Endothelial cell of umbilical vein (primary cell): ENCODE data around the gene UST. TPM values are rescaled to one million over a fixed set of nuclear protein-coding genes. Genes with fewer than 3 reads are reported as not detected.

Experiments used
- BruUV-seq: library from RNA; stranded (reverse); fragments of 400-500 nt; replicated peaks from 2 replicates; lab custom pipeline; 2021; lab: Mats Ljungman, UMichigan
- CTCF ChIA-PET: fragments of 300-600, 350-600 bp; sonication (Branson Sonifier 250); formaldehyde crosslinking; loops from one replicate; lab custom pipeline; 2021; ENCODE audit warnings: antibody characterized with exemption, inconsistent platforms; lab: Charles Lee
- POLR2A ChIA-PET: fragments of 300-600, 350-600 bp; sonication (Branson Sonifier 250); formaldehyde crosslinking; loops from one replicate; lab custom pipeline; 2021; ENCODE audit warnings: antibody characterized with exemption, inconsistent platforms; lab: Charles Lee
- DNase-seq: peaks from one replicate; pipeline ENCODE4 v3.0.0-alpha.2; 2011; ENCODE audit warnings: low read depth, low spot score
- FAIRE-seq: peaks from 2 replicates; lab custom pipeline; 2011; peaks lifted over from hg19 to GRCh38; lab: Jason Lieb, UNC
- H2AFZ ChIP-seq: 2 replicates; pipeline ENCODE4 v1.6.0; 2012; ENCODE audit warnings: low read depth, low read length, control low read depth, inconsistent platforms
- H3K27ac ChIP-seq: 2 replicates; pipeline ENCODE4 v1.5.1; 2011; ENCODE audit warnings: low read depth, mild to moderate bottlenecking, control low read depth, low read length, moderate library complexity; ENCODE audit not compliant: insufficient read depth
- H3K27me3 ChIP-seq, 2 experiments: 2 replicates each; pipeline versions ENCODE4 v1.6.0 to v1.6.1; 2011; ENCODE audit warnings: low read length in 2 of 2, mixed read lengths in 1 of 2; ENCODE audit not compliant: control insufficient read depth in 2 of 2, insufficient read depth in 2 of 2
- H3K36me3 ChIP-seq, 2 experiments: 2 replicates in 1 of 2; 3 replicates in 1 of 2; pipeline ENCODE4 v1.5.1; 2011; ENCODE audit warnings: low read length in 2 of 2, mild to moderate bottlenecking in 1 of 2, moderate library complexity in 1 of 2; ENCODE audit not compliant: control insufficient read depth in 2 of 2, insufficient read depth in 2 of 2; ENCODE audit errors: extremely low read depth in 1 of 2
- H3K4me1 ChIP-seq: 3 replicates; pipeline ENCODE4 v1.5.1; 2011; ENCODE audit warnings: mild to moderate bottlenecking, low read length; ENCODE audit not compliant: control insufficient read depth, insufficient read depth; ENCODE audit errors: extremely low read depth
- H3K4me2 ChIP-seq: 2 replicates; pipeline ENCODE4 v1.6.1; 2011; ENCODE audit warnings: low read length, control low read depth, mixed read lengths; ENCODE audit not compliant: insufficient read depth
- H3K4me3 ChIP-seq, 3 experiments: fragments of 200-600 bp in 1 of 3; sonication (generic), shearing (Covaris generic) in 1 of 3; replicated peaks in 1 of 3; 2 replicates each; pipeline ENCODE4 v1.5.1; 2011 to 2016; ENCODE audit warnings: control low read depth in 3 of 3, low read length in 3 of 3, mild to moderate bottlenecking in 2 of 3, inconsistent platforms in 1 of 3, low read depth in 1 of 3, moderate library complexity in 1 of 3; ENCODE audit not compliant: insufficient read depth in 1 of 3
- H3K79me2 ChIP-seq: 2 replicates; pipeline ENCODE4 v1.6.0; 2012; ENCODE audit warnings: low read length, inconsistent platforms; ENCODE audit not compliant: control insufficient read depth, insufficient read depth
- H3K9ac ChIP-seq: replicated peaks from 2 replicates; pipeline ENCODE3; 2011; ENCODE audit warnings: low read length, control low read depth; ENCODE audit not compliant: insufficient read depth; ENCODE audit errors: extremely low read depth
- H3K9me1 ChIP-seq: replicated peaks from 3 replicates; pipeline ENCODE4 v1.6.0; 2011; ENCODE audit warnings: mild to moderate bottlenecking, low read length; ENCODE audit not compliant: control insufficient read depth, insufficient read depth; ENCODE audit errors: extremely low read depth
- H3K9me3 ChIP-seq: replicated peaks from 2 replicates; pipeline ENCODE4 v1.5.1; 2012; ENCODE audit warnings: low read length, inconsistent platforms; ENCODE audit not compliant: control insufficient read depth, insufficient read depth
- H4K20me1 ChIP-seq: replicated peaks from 2 replicates; pipeline ENCODE3; 2011; ENCODE audit warnings: mild to moderate bottlenecking, low read length; ENCODE audit not compliant: control insufficient read depth, insufficient read depth; ENCODE audit errors: extremely low read depth
- CTCF ChIP-seq, 2 donors: IDR thresholded peaks; 1 replicate in 1 of 2; 2 replicates in 1 of 2; pipeline ENCODE4 v1.5.1; 2011; ENCODE audit warnings: low read length in 2 of 2, mild to moderate bottlenecking in 2 of 2, moderate library complexity in 2 of 2, control low read depth in 1 of 2, inconsistent platforms in 1 of 2, low read depth in 1 of 2; ENCODE audit not compliant: insufficient read depth in 1 of 2; ENCODE audit errors: extremely low read depth in 1 of 2
- EZH2 ChIP-seq: IDR thresholded peaks from 2 replicates; pipeline ENCODE4 v1.6.1; 2012; ENCODE audit warnings: borderline replicate concordance, low read depth, mild to moderate bottlenecking, moderate library complexity, low read length, inconsistent platforms; ENCODE audit not compliant: severe bottlenecking
- FOS ChIP-seq: IDR thresholded peaks from 2 replicates; pipeline ENCODE4 v1.6.1; 2011; ENCODE audit warnings: mild to moderate bottlenecking, low read length, moderate library complexity, borderline replicate concordance; ENCODE audit not compliant: insufficient read depth
- GATA2 ChIP-seq: IDR thresholded peaks from 2 replicates; pipeline ENCODE4 v1.7.0; 2011; ENCODE audit warnings: low read depth, mild to moderate bottlenecking, moderate library complexity, mixed read lengths, low read length; ENCODE audit not compliant: insufficient read length, insufficient read depth
- JUN ChIP-seq: IDR thresholded peaks from 2 replicates; pipeline ENCODE4 v1.6.1; 2011; ENCODE audit warnings: borderline replicate concordance, low read depth; ENCODE audit not compliant: insufficient read length, insufficient read depth
- MYC ChIP-seq: IDR thresholded peaks from one replicate; pipeline ENCODE4 v1.6.1; 2011; ENCODE audit warnings: mild to moderate bottlenecking, low read depth, low read length
- POLR2A ChIP-seq: IDR thresholded peaks from 2 replicates; pipeline ENCODE4 v1.6.1; 2012; ENCODE audit warnings: low read depth, mild to moderate bottlenecking, control low read depth, low read length
- POLR2AphosphoS5 ChIP-seq: IDR thresholded peaks from 2 replicates; pipeline ENCODE4 v1.6.1; 2012; ENCODE audit warnings: low read depth, mild to moderate bottlenecking, control low read depth, low read length, moderate library complexity; ENCODE audit not compliant: insufficient read depth
- dilution Hi-C: fragments of 300-500 bp; cut with MboI; formaldehyde crosslinking; loops from one replicate; pipeline ENCODE4 v1.15.0; 2019; ENCODE audit warnings: low sequenced_read_pairs; ENCODE audit not compliant: extremely low pct_ligation_motif_present
- intact Hi-C: fragments of 100-400 bp; cut with micrococcal nuclease; formaldehyde crosslinking; loops from one replicate; pipeline ENCODE4 v1.10.0; 2022
- polyA plus RNA-seq, 4 experiments: library from polyadenylated mRNA; depleted of rRNA in 3 of 4; stranded (reverse) in 3 of 4; unstranded in 1 of 4; fragments of >200 nt; gene quantifications; 2 replicates each; pipeline versions ENCODE4 v1.2.1 to v1.2.3, GENCODE V29; 2011 to 2012; ENCODE audit warnings: missing spikeins in 1 of 4
- total RNA-seq: library from RNA; stranded (reverse); gene quantifications from 2 replicates; pipeline ENCODE4 v1.2.3, GENCODE V29; 2021
- TF ChIP-seq, protein P1 (sequence below): IDR thresholded peaks from 2 replicates; pipeline ENCODE4 v1.6.1; 2011; ENCODE audit not compliant: insufficient read depth, insufficient read length

UST gene
- total and polyA plus RNA-seq, 2 donors (not counting 3 experiments of a cell fraction or from before 2014, with no cell fraction given): 0.26 to 0.84 TPM

GRCh38 chr6:148969603-148970061 is 222.8 kb downstream of the UST start:
- H3K4me3 ChIP-seq: no peak overlapping the region
- H3K9me3 ChIP-seq: no peaks in the 10 kb centered on the region
- no peaks in the 10 kb centered on the region for H3K9me1 ChIP-seq
- TF ChIP-seq FOS (no peak), CTCF (IDR thresholded peaks at IDR 0.05; ENCODE audit: extremely low read depth in 1 of 2, insufficient read depth in 1 of 2, low read depth in 1 of 2, low read length in 2 of 2) (no peak), EZH2 (no peak), POLR2A (no peak), GATA2 (no peak), JUN (no peak), POLR2AphosphoS5 (no peak), MYC (no peak)
- TF ChIP-seq, protein P1, sequence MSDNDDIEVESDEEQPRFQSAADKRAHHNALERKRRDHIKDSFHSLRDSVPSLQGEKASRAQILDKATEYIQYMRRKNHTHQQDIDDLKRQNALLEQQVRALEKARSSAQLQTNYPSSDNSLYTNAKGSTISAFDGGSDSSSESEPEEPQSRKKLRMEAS: no peak
- ChIA-PET POLR2A (no interaction called here), CTCF (interaction anchor here (1.0 kb wide), 1 partner anchor 59 kb away, joined by 3 read pairs; no protein-coding TSS in a partner anchor)
- FAIRE-seq: no peak
- no peak overlapping the region for H2AFZ ChIP-seq
- no peak overlapping the region for H3K27ac ChIP-seq
- H3K4me2 ChIP-seq: no peak overlapping the region
- H3K27me3 ChIP-seq: peaks cover 7% of the 10 kb centered on the region in 2 experiments
- dilution Hi-C loops (no loop called here), intact Hi-C loops (no loop called here)
- no peaks in the 10 kb centered on the region for H3K36me3 ChIP-seq
- no peak for DNase-seq
- H3K9ac ChIP-seq: no peak overlapping the region
- BruUV-seq: no TSS peak
- H4K20me1 ChIP-seq: no peaks in the 10 kb centered on the region
- no peaks in the 10 kb centered on the region for H3K79me2 ChIP-seq
- H3K4me1 ChIP-seq: no peaks in the 10 kb centered on the region
